ENCODE results near the gene MARCHF9. TPM values are rescaled to one million over a fixed set of nuclear protein-coding genes. Genes with fewer than 3 reads are reported as not detected.

The MARCHF9 gene
- total RNA-seq, 1 donor = 0.72 TPM

DNA sequence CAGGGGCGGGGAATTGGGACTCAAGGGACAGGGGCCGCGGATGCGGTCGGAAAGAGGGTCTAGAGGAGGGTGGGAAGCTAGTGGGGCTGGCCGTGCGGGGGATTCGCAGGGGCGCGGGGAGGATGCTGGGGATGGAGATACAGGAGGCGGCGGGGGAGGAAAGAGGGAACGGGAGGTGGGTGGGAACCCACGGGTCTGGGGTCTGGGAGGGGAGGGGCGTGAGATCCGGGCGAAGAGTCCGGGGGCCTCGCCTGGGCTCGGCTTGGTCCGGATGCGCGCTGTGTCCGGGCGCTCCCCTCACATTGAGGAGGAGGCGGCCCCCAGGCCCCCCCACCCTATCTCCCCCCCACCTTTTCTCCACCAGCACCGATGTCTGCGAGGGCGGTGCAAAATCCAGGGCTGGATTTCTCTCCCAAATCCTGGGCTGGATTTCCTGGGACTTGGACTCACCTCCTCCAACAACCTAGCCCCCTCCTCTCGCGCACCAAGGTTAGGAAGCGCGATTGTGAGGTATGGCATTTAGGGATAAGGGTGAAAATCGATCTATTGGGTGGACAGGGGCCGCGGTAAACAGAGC lies 16.2 kb upstream of the MARCHF9 start, which contains the start of gene AGAP2:
TSS of gene AGAP2 (minus strand) at position 82 of the 577 bp plus-strand sequence. CDS start 496 bp downstream, outside the sequence.
- H3K27ac ChIP-seq (ENCODE audit: low read depth, low read length) = no peak within 1 kb of the TSS
- TF ChIP-seq, protein P1, sequence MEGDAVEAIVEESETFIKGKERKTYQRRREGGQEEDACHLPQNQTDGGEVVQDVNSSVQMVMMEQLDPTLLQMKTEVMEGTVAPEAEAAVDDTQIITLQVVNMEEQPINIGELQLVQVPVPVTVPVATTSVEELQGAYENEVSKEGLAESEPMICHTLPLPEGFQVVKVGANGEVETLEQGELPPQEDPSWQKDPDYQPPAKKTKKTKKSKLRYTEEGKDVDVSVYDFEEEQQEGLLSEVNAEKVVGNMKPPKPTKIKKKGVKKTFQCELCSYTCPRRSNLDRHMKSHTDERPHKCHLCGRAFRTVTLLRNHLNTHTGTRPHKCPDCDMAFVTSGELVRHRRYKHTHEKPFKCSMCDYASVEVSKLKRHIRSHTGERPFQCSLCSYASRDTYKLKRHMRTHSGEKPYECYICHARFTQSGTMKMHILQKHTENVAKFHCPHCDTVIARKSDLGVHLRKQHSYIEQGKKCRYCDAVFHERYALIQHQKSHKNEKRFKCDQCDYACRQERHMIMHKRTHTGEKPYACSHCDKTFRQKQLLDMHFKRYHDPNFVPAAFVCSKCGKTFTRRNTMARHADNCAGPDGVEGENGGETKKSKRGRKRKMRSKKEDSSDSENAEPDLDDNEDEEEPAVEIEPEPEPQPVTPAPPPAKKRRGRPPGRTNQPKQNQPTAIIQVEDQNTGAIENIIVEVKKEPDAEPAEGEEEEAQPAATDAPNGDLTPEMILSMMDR (IDR thresholded peaks at IDR 0.05; ENCODE audit: extremely low read depth, low read depth, low read length) = no peak
- no peak within 1 kb of the TSS for H2AFZ ChIP-seq (ENCODE audit: low read length)
- H3K9me3 ChIP-seq (ENCODE audit: low read depth, low read length) = no peaks in the 10 kb centered on the region
- peak within 1 kb of the TSS; percentile 43 for H3K4me2 ChIP-seq (ENCODE audit: insufficient read depth, low read length)
- peaks cover 4% of the 10 kb centered on the region for H4K20me1 ChIP-seq (ENCODE audit: insufficient read depth, low read length)
- peak within 1 kb of the TSS; percentile 16 for H3K4me3 ChIP-seq (ENCODE audit: insufficient read depth, low read length)
- no peaks in the 10 kb centered on the region for H3K36me3 ChIP-seq (ENCODE audit: insufficient read depth, low read length)
- peaks cover 86% of the 10 kb centered on the region for H3K27me3 ChIP-seq (ENCODE audit: insufficient read depth, low read length)
- peak; percentile 81 for DNase-seq (ENCODE audit: insufficient read length, low spot score, missing footprints)
- H3K4me1 ChIP-seq (ENCODE audit: insufficient read depth, low read length) = peaks cover 9% of the 10 kb centered on the region
- no peaks in the 10 kb centered on the region for H3K79me2 ChIP-seq (ENCODE audit: insufficient read depth, low read length)

DNA sequence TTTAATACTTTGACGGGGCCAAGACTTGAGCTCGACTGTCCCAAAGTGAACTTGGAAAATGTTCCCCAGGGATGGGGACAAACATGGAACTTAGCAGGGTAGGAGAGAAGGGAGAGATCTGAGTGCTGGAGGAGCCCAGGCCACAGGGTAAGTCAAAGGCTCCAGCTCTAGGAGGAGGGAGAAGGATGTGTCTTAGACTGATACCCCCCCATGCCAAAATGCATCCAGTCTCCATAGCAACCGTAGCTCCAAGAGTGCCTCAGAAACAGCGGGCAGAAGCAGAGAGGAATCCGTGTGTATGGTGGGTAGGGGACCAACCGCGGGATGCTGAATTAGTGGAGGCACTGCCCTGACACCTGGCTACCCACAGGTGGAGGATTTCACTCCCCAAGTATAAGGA lies 15.5 kb upstream of the MARCHF9 start:
- Histone ChIP-seq H3K27me3 (ENCODE audit: insufficient read depth, low read length) (peaks cover 80% of the 10 kb centered on the region), H4K20me1 (ENCODE audit: insufficient read depth, low read length) (peaks cover 2% of the 10 kb centered on the region), H3K4me1 (ENCODE audit: insufficient read depth, low read length) (peaks cover 9% of the 10 kb centered on the region), H3K36me3 (ENCODE audit: insufficient read depth, low read length) (no peaks in the 10 kb centered on the region), H2AFZ (ENCODE audit: low read length) (no peak overlapping the region), H3K9me3 (ENCODE audit: low read depth, low read length) (no peaks in the 10 kb centered on the region), H3K4me2 (ENCODE audit: insufficient read depth, low read length) (no peak overlapping the region), H3K27ac (ENCODE audit: low read depth, low read length) (no peak overlapping the region), H3K79me2 (ENCODE audit: insufficient read depth, low read length) (no peaks in the 10 kb centered on the region), H3K4me3 (ENCODE audit: insufficient read depth, low read length) (no peak overlapping the region)
- DNase-seq (ENCODE audit: insufficient read length, low spot score, missing footprints) = peak; percentile 72
- TF ChIP-seq, protein P1 (IDR thresholded peaks at IDR 0.05; ENCODE audit: extremely low read depth, low read depth, low read length) = no peak

DNA sequence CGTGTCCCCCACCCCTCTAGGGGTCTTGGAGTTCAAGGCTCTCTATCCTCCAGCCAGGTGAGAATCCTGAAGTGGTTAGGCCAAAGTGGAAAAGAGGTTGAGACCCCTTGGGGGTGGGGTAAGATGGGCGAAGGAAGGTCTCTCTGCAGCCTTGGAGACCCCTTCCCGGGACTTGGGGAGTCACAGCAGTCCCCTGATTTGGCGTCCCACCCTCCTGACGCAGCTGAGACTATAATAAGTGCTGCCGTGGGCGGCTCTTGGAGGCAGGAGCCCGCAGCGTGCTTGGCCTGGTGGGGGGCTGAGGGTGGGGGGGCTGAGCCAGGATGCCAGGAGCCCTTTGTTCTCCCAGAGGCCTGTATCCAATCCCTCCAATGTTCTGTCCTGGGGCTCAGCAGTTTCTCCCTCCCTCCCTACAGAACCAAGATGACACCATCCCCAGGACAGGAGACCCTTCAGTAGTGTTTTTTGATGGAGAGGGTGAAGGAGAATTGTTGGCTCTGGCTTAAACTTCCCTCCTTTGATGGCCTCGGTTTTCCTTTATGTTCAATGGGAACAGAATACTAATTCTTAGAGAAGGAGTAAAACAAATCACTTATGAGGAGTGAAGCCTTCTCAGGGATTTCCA lies 14.9 kb upstream of the MARCHF9 start:
- Histone ChIP-seq H3K27ac (ENCODE audit: low read depth, low read length) (no peak overlapping the region), H3K4me1 (ENCODE audit: insufficient read depth, low read length) (peaks cover 9% of the 10 kb centered on the region), H2AFZ (ENCODE audit: low read length) (no peak overlapping the region), H3K79me2 (ENCODE audit: insufficient read depth, low read length) (peaks cover 1% of the 10 kb centered on the region), H4K20me1 (ENCODE audit: insufficient read depth, low read length) (no peaks in the 10 kb centered on the region), H3K4me3 (ENCODE audit: insufficient read depth, low read length) (no peak overlapping the region), H3K36me3 (ENCODE audit: insufficient read depth, low read length) (no peaks in the 10 kb centered on the region), H3K27me3 (ENCODE audit: insufficient read depth, low read length) (peaks cover 73% of the 10 kb centered on the region), H3K9me3 (ENCODE audit: low read depth, low read length) (no peaks in the 10 kb centered on the region), H3K4me2 (ENCODE audit: insufficient read depth, low read length) (no peak overlapping the region)
- peak; percentile 59 for DNase-seq (ENCODE audit: insufficient read length, low spot score, missing footprints)
- TF ChIP-seq, protein P1 (IDR thresholded peaks at IDR 0.05; ENCODE audit: extremely low read depth, low read depth, low read length) = no peak

DNA sequence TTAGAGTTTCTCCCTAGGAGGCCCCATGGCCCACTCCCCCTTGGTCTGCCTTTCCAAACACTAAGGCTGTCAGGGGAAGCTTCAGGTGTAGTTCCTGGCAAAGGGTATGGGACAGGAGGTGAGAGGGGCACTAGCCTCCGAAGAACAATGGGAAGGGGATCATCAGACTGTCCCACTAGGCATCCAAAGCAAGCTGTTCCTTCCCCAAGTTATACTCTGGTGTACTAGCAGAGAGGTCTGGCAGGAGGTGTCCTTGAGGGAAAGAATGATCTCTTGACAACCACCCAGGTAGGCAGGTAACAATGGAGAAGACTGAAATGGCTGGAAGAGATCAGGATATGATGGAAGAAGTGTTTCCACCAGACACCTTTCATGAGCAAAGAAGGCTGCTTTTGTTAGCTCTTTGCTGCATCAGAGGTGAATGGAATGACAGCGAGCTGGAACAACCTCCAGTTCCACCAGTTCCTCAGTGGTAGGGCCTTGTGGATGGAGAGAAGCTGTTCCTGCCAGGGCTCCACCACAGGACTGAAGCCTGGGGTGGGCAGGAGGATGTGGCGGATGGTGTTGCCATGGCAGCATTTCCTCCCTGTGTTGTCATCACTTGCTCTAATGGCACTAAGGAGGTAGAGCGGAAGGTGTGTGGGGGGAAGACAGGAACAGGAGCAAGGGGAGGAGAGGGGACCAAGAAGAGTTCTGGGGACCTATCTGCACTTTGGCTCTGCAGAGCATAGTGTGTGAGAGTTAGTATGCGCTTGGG lies 14.1 kb upstream of the MARCHF9 start:
- Histone ChIP-seq H3K4me3 (ENCODE audit: insufficient read depth, low read length) (no peak overlapping the region), H3K4me1 (ENCODE audit: insufficient read depth, low read length) (peaks cover 14% of the 10 kb centered on the region), H2AFZ (ENCODE audit: low read length) (no peak overlapping the region), H3K27me3 (ENCODE audit: insufficient read depth, low read length) (peaks cover 65% of the 10 kb centered on the region), H3K9me3 (ENCODE audit: low read depth, low read length) (no peaks in the 10 kb centered on the region), H3K27ac (ENCODE audit: low read depth, low read length) (no peak overlapping the region), H3K79me2 (ENCODE audit: insufficient read depth, low read length) (peaks cover 9% of the 10 kb centered on the region), H3K36me3 (ENCODE audit: insufficient read depth, low read length) (no peaks in the 10 kb centered on the region), H4K20me1 (ENCODE audit: insufficient read depth, low read length) (no peaks in the 10 kb centered on the region), H3K4me2 (ENCODE audit: insufficient read depth, low read length) (no peak overlapping the region)
- TF ChIP-seq, protein P1 (IDR thresholded peaks at IDR 0.05; ENCODE audit: extremely low read depth, low read depth, low read length) = no peak
- peak; percentile 65 for DNase-seq (ENCODE audit: insufficient read length, low spot score, missing footprints)
